ENCODE results near the gene STYX. TPM values are rescaled to one million over a fixed set of nuclear protein-coding genes. Genes with fewer than 3 reads are reported as not detected.

STYX gene
- polyA plus RNA-seq, 1 donor from 2014 or later: 15.1 TPM

DNA sequence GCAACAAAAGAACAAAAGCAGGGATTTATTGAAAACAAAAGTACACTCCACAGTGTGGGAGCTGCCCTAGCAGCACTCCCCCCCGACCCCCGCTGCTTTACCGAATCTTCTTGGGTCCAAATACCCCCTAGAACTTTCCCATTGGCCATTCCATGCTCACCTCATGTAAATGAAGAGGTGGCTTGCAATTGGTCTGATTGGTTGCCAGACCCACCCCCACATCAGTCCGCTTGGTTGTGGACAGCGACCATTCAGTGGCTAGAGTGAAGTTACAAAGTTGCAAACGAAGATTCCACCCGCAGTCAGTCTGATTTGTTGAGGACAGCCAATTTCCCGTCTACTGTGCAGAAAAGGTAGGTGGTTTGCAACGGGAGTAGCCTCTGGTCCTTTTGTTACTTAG is 3.9 kb downstream of the STYX start:
- Histone ChIP-seq H3K36me3 (ENCODE audit: insufficient read depth, low read length) (no peaks in the 10 kb centered on the region), H3K9me2 (ENCODE audit: insufficient read depth, low read length) (no peaks in the 10 kb centered on the region), H3F3A (ENCODE audit: insufficient read depth, low read length, poor library complexity, severe bottlenecking) (no peaks in the 10 kb centered on the region), H3K9ac (ENCODE audit: low read length) (no peak overlapping the region), H3K4me2 (ENCODE audit: low read length) (no peak overlapping the region), H4K20me1 (ENCODE audit: insufficient read depth) (no peaks in the 10 kb centered on the region), H3K79me2 (replicated peaks; ENCODE audit: insufficient read depth, low read length) (peaks cover 27% of the 10 kb centered on the region), H3K27me3 (ENCODE audit: insufficient read depth, low read depth, low read length) (no peaks in the 10 kb centered on the region), H2AFZ (ENCODE audit: low read depth, low read length) (no peak overlapping the region), H3K9me3 (ENCODE audit: low read length) (no peaks in the 10 kb centered on the region), H3K27ac (ENCODE audit: low read length) (no peak overlapping the region), H3K4me3 (ENCODE audit: low read length) (no peak overlapping the region)
- TF ChIP-seq TAF1 (IDR thresholded peaks at IDR 0.05; ENCODE audit: low read depth): no peak
- no peak for TF ChIP-seq EZH2 (IDR thresholded peaks at IDR 0.05; ENCODE audit: borderline replicate concordance, insufficient read depth, low read length, poor library complexity, severe bottlenecking)
- no peak for TF ChIP-seq RAD21 (conservative IDR thresholded peaks at IDR 0.05)
- TF ChIP-seq, protein P1, sequence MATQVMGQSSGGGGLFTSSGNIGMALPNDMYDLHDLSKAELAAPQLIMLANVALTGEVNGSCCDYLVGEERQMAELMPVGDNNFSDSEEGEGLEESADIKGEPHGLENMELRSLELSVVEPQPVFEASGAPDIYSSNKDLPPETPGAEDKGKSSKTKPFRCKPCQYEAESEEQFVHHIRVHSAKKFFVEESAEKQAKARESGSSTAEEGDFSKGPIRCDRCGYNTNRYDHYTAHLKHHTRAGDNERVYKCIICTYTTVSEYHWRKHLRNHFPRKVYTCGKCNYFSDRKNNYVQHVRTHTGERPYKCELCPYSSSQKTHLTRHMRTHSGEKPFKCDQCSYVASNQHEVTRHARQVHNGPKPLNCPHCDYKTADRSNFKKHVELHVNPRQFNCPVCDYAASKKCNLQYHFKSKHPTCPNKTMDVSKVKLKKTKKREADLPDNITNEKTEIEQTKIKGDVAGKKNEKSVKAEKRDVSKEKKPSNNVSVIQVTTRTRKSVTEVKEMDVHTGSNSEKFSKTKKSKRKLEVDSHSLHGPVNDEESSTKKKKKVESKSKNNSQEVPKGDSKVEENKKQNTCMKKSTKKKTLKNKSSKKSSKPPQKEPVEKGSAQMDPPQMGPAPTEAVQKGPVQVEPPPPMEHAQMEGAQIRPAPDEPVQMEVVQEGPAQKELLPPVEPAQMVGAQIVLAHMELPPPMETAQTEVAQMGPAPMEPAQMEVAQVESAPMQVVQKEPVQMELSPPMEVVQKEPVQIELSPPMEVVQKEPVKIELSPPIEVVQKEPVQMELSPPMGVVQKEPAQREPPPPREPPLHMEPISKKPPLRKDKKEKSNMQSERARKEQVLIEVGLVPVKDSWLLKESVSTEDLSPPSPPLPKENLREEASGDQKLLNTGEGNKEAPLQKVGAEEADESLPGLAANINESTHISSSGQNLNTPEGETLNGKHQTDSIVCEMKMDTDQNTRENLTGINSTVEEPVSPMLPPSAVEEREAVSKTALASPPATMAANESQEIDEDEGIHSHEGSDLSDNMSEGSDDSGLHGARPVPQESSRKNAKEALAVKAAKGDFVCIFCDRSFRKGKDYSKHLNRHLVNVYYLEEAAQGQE (IDR thresholded peaks at IDR 0.05; ENCODE audit: borderline replicate concordance): no peak
- TF ChIP-seq, protein P2, sequence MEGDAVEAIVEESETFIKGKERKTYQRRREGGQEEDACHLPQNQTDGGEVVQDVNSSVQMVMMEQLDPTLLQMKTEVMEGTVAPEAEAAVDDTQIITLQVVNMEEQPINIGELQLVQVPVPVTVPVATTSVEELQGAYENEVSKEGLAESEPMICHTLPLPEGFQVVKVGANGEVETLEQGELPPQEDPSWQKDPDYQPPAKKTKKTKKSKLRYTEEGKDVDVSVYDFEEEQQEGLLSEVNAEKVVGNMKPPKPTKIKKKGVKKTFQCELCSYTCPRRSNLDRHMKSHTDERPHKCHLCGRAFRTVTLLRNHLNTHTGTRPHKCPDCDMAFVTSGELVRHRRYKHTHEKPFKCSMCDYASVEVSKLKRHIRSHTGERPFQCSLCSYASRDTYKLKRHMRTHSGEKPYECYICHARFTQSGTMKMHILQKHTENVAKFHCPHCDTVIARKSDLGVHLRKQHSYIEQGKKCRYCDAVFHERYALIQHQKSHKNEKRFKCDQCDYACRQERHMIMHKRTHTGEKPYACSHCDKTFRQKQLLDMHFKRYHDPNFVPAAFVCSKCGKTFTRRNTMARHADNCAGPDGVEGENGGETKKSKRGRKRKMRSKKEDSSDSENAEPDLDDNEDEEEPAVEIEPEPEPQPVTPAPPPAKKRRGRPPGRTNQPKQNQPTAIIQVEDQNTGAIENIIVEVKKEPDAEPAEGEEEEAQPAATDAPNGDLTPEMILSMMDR (IDR thresholded peaks at IDR 0.05; ENCODE audit: poor library complexity, severe bottlenecking): no peak
- no peak for TF ChIP-seq POLR2AphosphoS5 (IDR thresholded peaks at IDR 0.05)
- TF ChIP-seq SMC3 (conservative IDR thresholded peaks at IDR 0.05; ENCODE audit: poor library complexity): no peak
- TF ChIP-seq EP300 (conservative IDR thresholded peaks at IDR 0.05; ENCODE audit: poor library complexity, severe bottlenecking): no peak
- TF ChIP-seq MXI1 (conservative IDR thresholded peaks at IDR 0.05; ENCODE audit: poor library complexity, severe bottlenecking): no peak

DNA sequence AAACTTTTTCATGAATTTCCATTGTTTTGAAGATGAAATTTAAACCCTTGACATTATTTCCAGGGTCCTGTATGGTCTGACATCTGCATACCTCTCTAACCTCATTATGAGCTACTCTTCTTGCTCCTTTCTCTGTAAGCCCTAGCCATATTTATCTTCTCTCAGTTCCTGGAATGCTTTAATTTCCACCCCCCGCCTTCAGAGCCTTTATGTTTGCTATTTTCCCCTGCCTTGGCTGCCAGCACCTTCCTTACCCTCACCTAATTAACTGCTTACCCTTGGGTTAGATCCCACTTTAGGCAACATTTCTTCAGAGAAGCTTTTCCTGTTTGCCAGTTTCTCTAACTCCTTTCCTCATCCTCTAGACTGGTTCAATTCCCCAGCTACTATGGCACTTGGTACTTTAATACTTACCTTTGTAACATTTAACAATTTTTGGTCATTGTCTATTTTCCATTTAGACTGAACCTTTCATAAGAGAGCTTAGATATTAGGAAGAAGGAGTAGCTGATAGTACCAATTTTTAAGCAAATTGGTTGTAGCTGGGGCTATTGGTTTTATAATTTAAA is 6.0 kb downstream of the STYX start:
- Histone ChIP-seq H3K9ac (ENCODE audit: low read length) (no peak overlapping the region), H3K4me3 (ENCODE audit: low read length) (no peak overlapping the region), H3K4me2 (ENCODE audit: low read length) (no peak overlapping the region), H3F3A (ENCODE audit: insufficient read depth, low read length, poor library complexity, severe bottlenecking) (no peaks in the 10 kb centered on the region), H3K36me3 (ENCODE audit: insufficient read depth, low read length) (no peaks in the 10 kb centered on the region), H4K20me1 (ENCODE audit: insufficient read depth) (no peaks in the 10 kb centered on the region), H3K9me3 (ENCODE audit: low read length) (no peaks in the 10 kb centered on the region), H3K9me2 (ENCODE audit: insufficient read depth, low read length) (no peaks in the 10 kb centered on the region), H3K27me3 (ENCODE audit: insufficient read depth, low read depth, low read length) (no peaks in the 10 kb centered on the region), H3K27ac (ENCODE audit: low read length) (no peak overlapping the region), H2AFZ (ENCODE audit: low read depth, low read length) (no peak overlapping the region), H3K79me2 (replicated peaks; ENCODE audit: insufficient read depth, low read length) (peaks cover 35% of the 10 kb centered on the region)
- TF ChIP-seq POLR2AphosphoS5 (IDR thresholded peaks at IDR 0.05) (no peak), EP300 (conservative IDR thresholded peaks at IDR 0.05; ENCODE audit: poor library complexity, severe bottlenecking) (no peak), EZH2 (IDR thresholded peaks at IDR 0.05; ENCODE audit: borderline replicate concordance, insufficient read depth, low read length, poor library complexity, severe bottlenecking) (no peak), RAD21 (conservative IDR thresholded peaks at IDR 0.05) (no peak), TAF1 (IDR thresholded peaks at IDR 0.05; ENCODE audit: low read depth) (no peak), MXI1 (conservative IDR thresholded peaks at IDR 0.05; ENCODE audit: poor library complexity, severe bottlenecking) (no peak), SMC3 (conservative IDR thresholded peaks at IDR 0.05; ENCODE audit: poor library complexity) (no peak)
- TF ChIP-seq, protein P2 (IDR thresholded peaks at IDR 0.05; ENCODE audit: poor library complexity, severe bottlenecking): no peak
- TF ChIP-seq, protein P1 (IDR thresholded peaks at IDR 0.05; ENCODE audit: borderline replicate concordance): no peak

Data from neural cell (in vitro differentiated cells).